VCaP (cell line): ENCODE data around the gene POLR2H.

Experiments used
- H3K27ac ChIP-seq: fragments of 450-650 bp; 2 replicates; pipeline ENCODE4 v1.5.1; 2017
- CTCF ChIP-seq: fragments of 450-650 bp; conservative IDR thresholded peaks from 2 replicates; pipeline ENCODE4 v1.5.1; 2017; ENCODE audit warnings: mild to moderate bottlenecking, moderate library complexity

POLR2H gene

GRCh38 chr3:184368116-184368515 is 6.6 kb downstream of the POLR2H start:
- no peak overlapping the region for H3K27ac ChIP-seq
- TF ChIP-seq CTCF = no peak

GRCh38 chr3:184368586-184369183 is 7.2 kb downstream of the POLR2H start:
- H3K27ac ChIP-seq = no peak overlapping the region
- TF ChIP-seq CTCF = no peak

GRCh38 chr3:184371570-184372018 is 10.1 kb downstream of the POLR2H start:
- peak; percentile 97 for TF ChIP-seq CTCF
- no peak overlapping the region for H3K27ac ChIP-seq

- no peak for TF ChIP-seq CTCF
- no peak overlapping the region for H3K27ac ChIP-seq
Measured at GRCh38 chr3:184372296-184372821, 10.8 kb downstream of the POLR2H start.

DNA sequence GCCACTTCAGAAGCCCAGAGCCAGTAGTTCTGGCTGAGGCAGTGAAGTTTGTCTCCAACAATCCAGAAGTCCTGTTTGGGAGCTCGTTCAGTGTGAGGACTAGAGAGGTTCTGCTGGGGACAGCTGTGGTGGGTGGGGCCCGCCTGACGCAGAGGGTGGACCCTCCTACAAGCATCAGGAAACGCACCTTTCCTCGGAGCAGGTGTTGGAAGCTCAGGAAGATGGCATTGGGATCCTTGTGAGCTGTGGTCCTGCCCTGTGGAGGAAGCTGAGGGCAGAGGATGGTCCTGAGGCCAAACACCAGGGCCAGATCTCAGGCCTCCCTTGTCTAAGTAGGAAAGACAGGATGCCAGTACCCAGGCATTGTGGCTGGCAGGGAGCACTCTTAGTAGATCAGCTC is 11.4 kb downstream of the POLR2H start:
- H3K27ac ChIP-seq = no peak overlapping the region
- TF ChIP-seq CTCF = no peak

DNA sequence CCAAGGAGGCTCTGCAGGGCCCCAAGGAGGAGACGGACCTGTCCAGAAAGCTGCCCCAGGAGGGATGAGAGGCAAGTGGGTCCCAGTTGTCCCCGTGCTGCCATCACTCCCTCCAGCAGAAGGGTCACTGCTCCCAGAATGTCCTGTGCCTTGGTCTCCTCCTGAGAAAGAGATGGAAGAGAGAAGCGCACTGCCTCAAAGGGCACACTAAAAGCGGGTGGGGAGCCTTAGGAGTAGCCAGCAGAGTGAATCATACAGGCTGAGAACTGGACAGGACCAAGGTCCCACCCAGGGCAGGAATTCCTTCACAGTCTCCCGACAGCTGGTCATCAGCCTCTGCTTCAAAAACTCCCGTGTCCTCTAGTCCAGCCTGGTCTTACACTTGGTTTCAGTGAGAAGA is 11.9 kb downstream of the POLR2H start:
- H3K27ac ChIP-seq = no peak overlapping the region
- TF ChIP-seq CTCF = no peak

GRCh38 chr3:184375747-184376461 is 14.4 kb downstream of the POLR2H start:
- no peak for TF ChIP-seq CTCF
- H3K27ac ChIP-seq = no peak overlapping the region
